Activated T-cell treated with anti-CD3 and anti-CD28 coated beads, Interleukin-2, amount 50 U/mL, for 24 hours (primary cell): ENCODE measurements around the gene S100A10.

Experiments used
- DNase-seq: peaks from one replicate; pipeline ENCODE4 v3.0.0-alpha.2; 2020
- H3K27ac Mint-ChIP-seq: 2 replicates; pipeline ENCODE4 v1.8.0; 2020; ENCODE audit warnings: mild to moderate bottlenecking, mixed read lengths
- H3K27me3 Mint-ChIP-seq: 2 replicates; pipeline ENCODE4 v1.8.0; 2020; ENCODE audit warnings: mixed read lengths
- H3K36me3 Mint-ChIP-seq: 2 replicates; pipeline ENCODE4 v1.8.0; 2020; ENCODE audit warnings: low read depth, mixed read lengths
- H3K4me1 Mint-ChIP-seq: 2 replicates; pipeline ENCODE4 v1.8.0; 2020; ENCODE audit warnings: low read depth, mixed read lengths
- H3K4me3 Mint-ChIP-seq: 2 replicates; pipeline ENCODE4 v1.8.0; 2020; ENCODE audit warnings: mild to moderate bottlenecking, moderate library complexity, mixed read lengths
- H3K9me3 Mint-ChIP-seq: 2 replicates; pipeline ENCODE4 v1.8.0; 2020; ENCODE audit warnings: mixed read lengths

The S100A10 gene

GRCh38 chr1:151993734-151994496 lies at the start of gene S100A10:
Gene S100A10 (minus strand): TSS chr1:151993859. CDS start chr1:151986230, 7,629 bp downstream.
- Mint-ChIP-seq H3K36me3 (peaks cover 27% of the 10 kb centered on the region), H3K4me1 (peaks cover 56% of the 10 kb centered on the region), H3K27me3 (no peaks in the 10 kb centered on the region), H3K27ac (peak within 1 kb of the TSS; percentile 96), H3K9me3 (no peaks in the 10 kb centered on the region), H3K4me3 (peak within 1 kb of the TSS; percentile 94)
- DNase-seq, result peak; percentile 80

GRCh38 chr1:152042030-152042429 lies 48.4 kb upstream of the S100A10 start:
- H3K9me3 Mint-ChIP-seq, result no peaks in the 10 kb centered on the region
- no peaks in the 10 kb centered on the region for H3K36me3 Mint-ChIP-seq

GRCh38 chr1:152039886-152040285 lies 46.2 kb upstream of the S100A10 start:
- H3K4me3 Mint-ChIP-seq, result no peak overlapping the region
- DNase-seq, result no peak
- peaks cover 13% of the 10 kb centered on the region for H3K4me1 Mint-ChIP-seq
- no peaks in the 10 kb centered on the region for H3K27me3 Mint-ChIP-seq
- no peaks in the 10 kb centered on the region for H3K9me3 Mint-ChIP-seq
- H3K27ac Mint-ChIP-seq, result no peak overlapping the region
- H3K36me3 Mint-ChIP-seq, result peaks cover 17% of the 10 kb centered on the region

More at GRCh38 chr1:152042030-152042429, 48.4 kb upstream of the S100A10 start:
- Mint-ChIP-seq H3K4me3 (no peak overlapping the region), H3K4me1 (peaks cover 14% of the 10 kb centered on the region), H3K27ac (no peak overlapping the region), H3K27me3 (no peaks in the 10 kb centered on the region)
- no peak for DNase-seq

- DNase-seq, result no peak
- H3K36me3 Mint-ChIP-seq, result peaks cover 22% of the 10 kb centered on the region
- H3K9me3 Mint-ChIP-seq, result no peaks in the 10 kb centered on the region
- H3K27me3 Mint-ChIP-seq, result no peaks in the 10 kb centered on the region
- H3K4me3 Mint-ChIP-seq, result no peak overlapping the region
- no peak overlapping the region for H3K27ac Mint-ChIP-seq
- peaks cover 16% of the 10 kb centered on the region for H3K4me1 Mint-ChIP-seq
Measured at GRCh38 chr1:152039461-152039860, 45.8 kb upstream of the S100A10 start.

- peaks cover 28% of the 10 kb centered on the region for H3K36me3 Mint-ChIP-seq
- no peak overlapping the region for H3K27ac Mint-ChIP-seq
- no peaks in the 10 kb centered on the region for H3K9me3 Mint-ChIP-seq
- no peak for DNase-seq
- no peak overlapping the region for H3K4me3 Mint-ChIP-seq
- H3K27me3 Mint-ChIP-seq, result no peaks in the 10 kb centered on the region
- peaks cover 21% of the 10 kb centered on the region for H3K4me1 Mint-ChIP-seq
Measured at GRCh38 chr1:152038871-152039270, 45.2 kb upstream of the S100A10 start.

- Mint-ChIP-seq H3K4me1 (peaks cover 42% of the 10 kb centered on the region), H3K27me3 (no peaks in the 10 kb centered on the region), H3K36me3 (peaks cover 51% of the 10 kb centered on the region), H3K4me3 (peak within 1 kb of the TSS; percentile 96), H3K9me3 (peaks cover 3% of the 10 kb centered on the region), H3K27ac (peak within 1 kb of the TSS; percentile 97)
- DNase-seq, result peak; percentile 85
Measured at GRCh38 chr1:152036267-152037216, 42.9 kb upstream of the S100A10 start, which contains the start of gene S100A11. Gene S100A11 (minus strand): TSS chr1:152037004. CDS start chr1:152036915, 89 bp downstream.

GRCh38 chr1:152035539-152036266 lies 42.0 kb upstream of the S100A10 start:
- peak overlapping the region; percentile 97 for H3K27ac Mint-ChIP-seq
- H3K9me3 Mint-ChIP-seq, result peaks cover 3% of the 10 kb centered on the region
- no peaks in the 10 kb centered on the region for H3K27me3 Mint-ChIP-seq
- no peak for DNase-seq
- H3K4me1 Mint-ChIP-seq, result peaks cover 43% of the 10 kb centered on the region
- H3K36me3 Mint-ChIP-seq, result peaks cover 59% of the 10 kb centered on the region
- H3K4me3 Mint-ChIP-seq, result peak overlapping the region; percentile 96

GRCh38 chr1:152034654-152035538 lies 41.2 kb upstream of the S100A10 start:
- Mint-ChIP-seq H3K36me3 (peaks cover 65% of the 10 kb centered on the region), H3K9me3 (peaks cover 3% of the 10 kb centered on the region), H3K27ac (peak overlapping the region; percentile 97), H3K4me3 (peak overlapping the region; percentile 96), H3K4me1 (peaks cover 48% of the 10 kb centered on the region), H3K27me3 (no peaks in the 10 kb centered on the region)
- peak; percentile 69 for DNase-seq

GRCh38 chr1:152034324-152034653 lies 40.6 kb upstream of the S100A10 start:
- Mint-ChIP-seq H3K36me3 (peaks cover 69% of the 10 kb centered on the region), H3K4me1 (peaks cover 53% of the 10 kb centered on the region), H3K9me3 (peaks cover 3% of the 10 kb centered on the region), H3K27me3 (no peaks in the 10 kb centered on the region), H3K27ac (peak overlapping the region; percentile 97), H3K4me3 (peak overlapping the region; percentile 96)
- DNase-seq, result no peak

GRCh38 chr1:152029929-152030211 lies 36.2 kb upstream of the S100A10 start:
- Mint-ChIP-seq H3K27me3 (no peaks in the 10 kb centered on the region), H3K36me3 (peaks cover 54% of the 10 kb centered on the region), H3K4me1 (peaks cover 54% of the 10 kb centered on the region), H3K4me3 (no peak overlapping the region), H3K9me3 (peaks cover 3% of the 10 kb centered on the region), H3K27ac (peak overlapping the region; percentile 92)
- no peak for DNase-seq

- Mint-ChIP-seq H3K4me3 (peak overlapping the region; percentile 5), H3K27ac (peak overlapping the region; percentile 92)
Measured at GRCh38 chr1:152029144-152029928, 35.7 kb upstream of the S100A10 start.

GRCh38 chr1:152026895-152027294 lies 33.2 kb upstream of the S100A10 start:
- peaks cover 28% of the 10 kb centered on the region for H3K4me1 Mint-ChIP-seq
- no peak for DNase-seq
- peaks cover 24% of the 10 kb centered on the region for H3K36me3 Mint-ChIP-seq
- H3K27ac Mint-ChIP-seq, result no peak overlapping the region
- H3K9me3 Mint-ChIP-seq, result no peaks in the 10 kb centered on the region
- no peak overlapping the region for H3K4me3 Mint-ChIP-seq
- H3K27me3 Mint-ChIP-seq, result no peaks in the 10 kb centered on the region

More at GRCh38 chr1:152029144-152029928, 35.7 kb upstream of the S100A10 start:
- Mint-ChIP-seq H3K9me3 (peaks cover 3% of the 10 kb centered on the region), H3K27me3 (no peaks in the 10 kb centered on the region), H3K36me3 (peaks cover 48% of the 10 kb centered on the region), H3K4me1 (peaks cover 50% of the 10 kb centered on the region)
- DNase-seq, result no peak

- Mint-ChIP-seq H3K27ac (no peak overlapping the region), H3K4me1 (peaks cover 13% of the 10 kb centered on the region), H3K27me3 (no peaks in the 10 kb centered on the region), H3K36me3 (peaks cover 2% of the 10 kb centered on the region), H3K9me3 (no peaks in the 10 kb centered on the region), H3K4me3 (no peak overlapping the region)
- DNase-seq, result no peak
Measured at GRCh38 chr1:152024223-152024622, 30.6 kb upstream of the S100A10 start.
